H1 (cell line): ENCODE measurements around the gene MASP1. TPM values are rescaled to one million over a fixed set of nuclear protein-coding genes. Genes with fewer than 3 reads are reported as not detected.

Experiments used
- CTCF ChIA-PET: fragments of 300-600 bp; sonication (Branson Sonifier 250); formaldehyde crosslinking; loops from one replicate; lab custom pipeline; 2021; ENCODE audit not compliant: partially characterized antibody; lab: Charles Lee
- POLR2A ChIA-PET: fragments of 300-600 bp; sonication (Branson Sonifier 250); formaldehyde crosslinking; loops from one replicate; lab custom pipeline; 2021; ENCODE audit warnings: inconsistent platforms; ENCODE audit not compliant: partially characterized antibody; lab: Charles Lee
- DNase-seq, 2 experiments: peaks; one replicate each; pipeline versions ENCODE4 v3.0.0 to v3.0.0-alpha.2; 2010 to 2022; ENCODE audit warnings: low spot score in 2 of 2, low read depth in 1 of 2, mixed read lengths in 1 of 2
- FAIRE-seq: peaks from 2 replicates; lab custom pipeline; 2011; peaks lifted over from hg19 to GRCh38; lab: Jason Lieb, UNC
- H2AFZ ChIP-seq: 2 replicates; pipeline ENCODE4 v1.8.1; 2012; ENCODE audit warnings: low read length, inconsistent platforms
- H2AK5ac ChIP-seq: 2 replicates; pipeline ENCODE4 v1.6.1; 2013; ENCODE audit warnings: low read depth, low read length
- H2BK120ac ChIP-seq: replicated peaks from 2 replicates; pipeline ENCODE3; 2013; ENCODE audit warnings: low read depth, low read length, inconsistent platforms
- H2BK12ac ChIP-seq: 2 replicates; pipeline ENCODE4 v1.6.1; 2013; ENCODE audit warnings: low read depth, low read length
- H2BK15ac ChIP-seq: 2 replicates; pipeline ENCODE4 v1.6.1; 2013; ENCODE audit warnings: low read length
- H2BK20ac ChIP-seq: 2 replicates; pipeline ENCODE4 v1.6.1; 2013; ENCODE audit warnings: low read length
- H2BK5ac ChIP-seq: 2 replicates; pipeline ENCODE4 v1.6.1; 2013; ENCODE audit warnings: low read depth, low read length
- H3K14ac ChIP-seq: 2 replicates; pipeline ENCODE4 v1.6.1; 2013; ENCODE audit warnings: inconsistent platforms; ENCODE audit not compliant: insufficient read length
- H3K18ac ChIP-seq: 2 replicates; pipeline ENCODE4 v1.6.1; 2013; ENCODE audit warnings: low read length; ENCODE audit errors: extremely low read depth
- H3K23ac ChIP-seq: 2 replicates; pipeline ENCODE4 v1.6.1; 2013; ENCODE audit warnings: inconsistent platforms; ENCODE audit not compliant: insufficient read length
- H3K23me2 ChIP-seq: 2 replicates; pipeline ENCODE4 v1.6.1; 2013; ENCODE audit warnings: low read depth, low read length
- H3K27ac ChIP-seq: 2 replicates; pipeline ENCODE4 v1.6.1; 2011; ENCODE audit warnings: low read depth, low read length, inconsistent platforms
- H3K27me3 ChIP-seq, 4 experiments: replicated peaks in 1 of 4; 1 replicate in 1 of 4; 2 replicates in 3 of 4; pipeline versions ENCODE4 v1.6.1 to v1.8.1; 2011 to 2013; ENCODE audit warnings: low read length in 3 of 4, mild to moderate bottlenecking in 3 of 4, inconsistent platforms in 2 of 4, mixed read lengths in 2 of 4, moderate library complexity in 1 of 4; ENCODE audit not compliant: control insufficient read depth in 3 of 4, insufficient read depth in 3 of 4; ENCODE audit errors: extremely low read depth in 1 of 4
- H3K36me3 ChIP-seq, 4 experiments: 2 replicates each; pipeline versions ENCODE4 v1.6.1 to v1.8.1; 2011 to 2013; ENCODE audit warnings: mild to moderate bottlenecking in 4 of 4, low read length in 3 of 4, moderate library complexity in 2 of 4, control low read depth in 1 of 4, inconsistent platforms in 1 of 4; ENCODE audit not compliant: insufficient read depth in 4 of 4, control insufficient read depth in 2 of 4
- H3K4ac ChIP-seq: replicated peaks from 2 replicates; pipeline ENCODE3; 2013; ENCODE audit warnings: low read length, low read depth, mixed read lengths, inconsistent platforms; ENCODE audit not compliant: insufficient read length
- H3K4me1 ChIP-seq, 4 experiments: replicated peaks in 1 of 4; 1 replicate in 1 of 4; 2 replicates in 3 of 4; pipeline versions ENCODE4 v1.6.1 to v1.8.1; 2011 to 2013; ENCODE audit warnings: low read length in 3 of 4, inconsistent platforms in 2 of 4, mixed read lengths in 1 of 4; ENCODE audit not compliant: insufficient read depth in 4 of 4, control insufficient read depth in 3 of 4
- H3K4me2 ChIP-seq, 2 experiments: 2 replicates each; pipeline versions ENCODE4 v1.6.1 to v1.8.1; 2011 to 2013; ENCODE audit warnings: low read depth in 2 of 2, low read length in 2 of 2, control low read depth in 1 of 2, inconsistent platforms in 1 of 2, mild to moderate bottlenecking in 1 of 2; ENCODE audit not compliant: insufficient read depth in 1 of 2
- H3K4me3 ChIP-seq, 4 experiments: fragments of 200-600, 300-600 bp in 1 of 4; sonication (generic), shearing (Covaris generic), sonication (Bioruptor Twin) in 1 of 4; 2 replicates each; pipeline versions ENCODE4 v1.5.1 to v1.8.1; 2011 to 2016; ENCODE audit warnings: low read length in 4 of 4, low read depth in 3 of 4, control low read depth in 2 of 4, inconsistent platforms in 2 of 4, mild to moderate bottlenecking in 2 of 4, mixed read lengths in 1 of 4, moderate library complexity in 1 of 4; ENCODE audit not compliant: insufficient read depth in 2 of 4; ENCODE audit errors: extremely low read depth in 1 of 4
- H3K56ac ChIP-seq: replicated peaks from 2 replicates; pipeline ENCODE3; 2013; ENCODE audit warnings: low read depth, mild to moderate bottlenecking, mixed read lengths, low read length, inconsistent platforms; ENCODE audit not compliant: insufficient read length
- H3K79me1 ChIP-seq: 2 replicates; pipeline ENCODE4 v1.6.1; 2013; ENCODE audit warnings: low read depth, low read length, control low read depth
- H3K79me2 ChIP-seq, 2 experiments: 2 replicates each; pipeline versions ENCODE4 v1.6.1 to v1.8.1; 2012 to 2013; ENCODE audit warnings: low read length in 2 of 2, mild to moderate bottlenecking in 2 of 2, inconsistent platforms in 1 of 2; ENCODE audit not compliant: insufficient read depth in 2 of 2, control insufficient read depth in 1 of 2
- H3K9ac ChIP-seq, 4 experiments: replicated peaks in 1 of 4; 1 replicate in 1 of 4; 2 replicates in 3 of 4; pipeline versions ENCODE4 v1.6.1 to v1.8.1; 2011 to 2013; ENCODE audit warnings: low read depth in 3 of 4, low read length in 3 of 4, control low read depth in 2 of 4, mild to moderate bottlenecking in 2 of 4, moderate library complexity in 2 of 4, inconsistent platforms in 1 of 4; ENCODE audit errors: extremely low read depth in 1 of 4
- H3K9me3 ChIP-seq, 2 experiments: 2 replicates each; pipeline versions ENCODE4 v1.6.1 to v1.8.1; 2012 to 2013; ENCODE audit warnings: mild to moderate bottlenecking in 2 of 2, moderate library complexity in 2 of 2, control low read depth in 1 of 2, inconsistent platforms in 1 of 2, low read depth in 1 of 2, low read length in 1 of 2, mixed read lengths in 1 of 2; ENCODE audit not compliant: insufficient read depth in 2 of 2
- H4K20me1 ChIP-seq, 2 experiments: replicated peaks in 1 of 2; 2 replicates each; pipeline versions ENCODE3 to v1.8.1; 2011 to 2013; ENCODE audit warnings: inconsistent platforms in 2 of 2, low read length in 2 of 2, mild to moderate bottlenecking in 1 of 2; ENCODE audit not compliant: insufficient read depth in 2 of 2, control insufficient read depth in 1 of 2
- H4K5ac ChIP-seq: 2 replicates; pipeline ENCODE4 v1.6.1; 2013; ENCODE audit warnings: low read length, low read depth, mixed read lengths, inconsistent platforms; ENCODE audit not compliant: insufficient read length
- H4K8ac ChIP-seq: 2 replicates; pipeline ENCODE4 v1.8.0; 2013; ENCODE audit warnings: mild to moderate bottlenecking, moderate library complexity, low read length, inconsistent platforms; ENCODE audit not compliant: insufficient read depth; ENCODE audit errors: extremely low read depth
- H4K91ac ChIP-seq: replicated peaks from 2 replicates; pipeline ENCODE3; 2013; ENCODE audit warnings: low read length, mixed read lengths, inconsistent platforms; ENCODE audit not compliant: insufficient read length
- KDM1A ChIP-seq: fragments of 200-600, 300-600 bp; sonication (generic); IDR thresholded peaks from 2 replicates; pipeline ENCODE4 v1.7.1; 2016; ENCODE audit warnings: mild to moderate bottlenecking, low read length, borderline replicate concordance
- WGBS, 2 experiments: shearing (Covaris generic) in 1 of 2; methylation state at CpG; one replicate each; pipeline versions ENCODE4 v1.1.6 to v1.1.7; 2013 to 2015; ENCODE audit warnings: low lambda C conversion rate in 2 of 2, mixed read lengths in 2 of 2, inconsistent platforms in 1 of 2, low coverage in 1 of 2, missing lambda C conversion rate in 1 of 2; ENCODE audit not compliant: insufficient replicate concordance in 2 of 2, insufficient coverage in 1 of 2, insufficient read length in 1 of 2; ENCODE audit errors: extremely low coverage in 1 of 2, missing lambda C conversion rate in 1 of 2; 5-methylcytosine and 5-hydroxymethylcytosine counted together
- polyA plus RNA-seq, 7 experiments: library from polyadenylated mRNA; depleted of rRNA in 3 of 7; stranded (reverse) in 5 of 7; unstranded in 2 of 7; fragments of >200 nt in 5 of 7; fragments of 200-250 nt in 2 of 7; gene quantifications; 1 replicate in 5 of 7; 2 replicates in 1 of 7; 4 replicates in 1 of 7; pipeline versions ENCODE4 v1.2.1 to v1.2.3, GENCODE V29; 2011 to 2013; ENCODE audit warnings: missing spikeins in 2 of 7, mixed read lengths in 2 of 7
- total RNA-seq: library from RNA; stranded (reverse); fragmentation: NEBNext Ultra II Directional; extraction: Animal tissue kit (Norgen Biotek cat#: 25700); gene quantifications from 2 replicates; pipeline ENCODE4 v1.2.1, GENCODE V29; 2021

Gene MASP1
- total and polyA plus RNA-seq, 2 of the 8 experiments (the other 6 are each of a cell fraction or from before 2014, with no cell fraction given): 2.7 to 3.5 TPM

DNA sequence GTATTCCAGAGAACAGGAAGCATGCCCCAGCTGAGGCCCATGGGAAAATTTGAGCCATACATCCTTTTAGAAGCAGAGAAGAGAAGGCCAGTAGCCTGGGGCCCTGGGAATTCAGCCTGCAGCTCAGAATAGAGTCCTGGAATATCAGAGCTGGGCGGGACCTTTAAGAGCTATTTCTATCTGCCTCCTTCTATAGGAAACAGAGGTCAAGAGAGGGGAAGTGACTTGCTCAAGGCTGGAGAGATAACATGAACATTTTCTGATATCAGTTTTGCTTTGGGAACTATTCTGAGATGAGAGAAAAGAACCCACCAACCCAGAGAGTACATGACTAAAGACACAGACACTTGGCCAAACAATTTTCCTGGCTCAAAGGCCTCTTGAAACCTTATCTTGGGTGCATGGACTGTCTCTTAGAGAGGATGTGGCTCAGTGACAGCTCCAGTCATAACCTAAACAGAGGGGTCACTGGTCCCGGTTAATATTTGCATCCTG lies 26.0 kb downstream of the MASP1 start:
- Histone ChIP-seq H2BK5ac (no peak overlapping the region), H4K91ac (no peak overlapping the region), H3K79me2 (no peaks in the 10 kb centered on the region), H3K27ac (no peak overlapping the region), H3K4me3 (no peak overlapping the region), H2BK15ac (no peak overlapping the region), H2AFZ (no peak overlapping the region), H3K9me3 (peaks cover 7 to 9% of the 10 kb centered on the region in 2 experiments; a peak in 3 of 4 replicates), H3K36me3 (no peaks in the 10 kb centered on the region), H3K79me1 (no peaks in the 10 kb centered on the region), H4K8ac (no peak overlapping the region), H2BK120ac (no peak overlapping the region), H3K14ac (no peak overlapping the region), H3K23ac (no peak overlapping the region), H3K4me1 (no peaks in the 10 kb centered on the region), H3K23me2 (no peaks in the 10 kb centered on the region), H2AK5ac (no peak overlapping the region), H3K4ac (no peak overlapping the region), H2BK20ac (no peak overlapping the region), H4K5ac (no peak overlapping the region), H2BK12ac (no peak overlapping the region), H3K27me3 (no peaks in the 10 kb centered on the region), H3K9ac (no peak overlapping the region), H3K18ac (no peak overlapping the region), H3K4me2 (no peak overlapping the region), H3K56ac (no peak overlapping the region), H4K20me1 (no peaks in the 10 kb centered on the region)
- FAIRE-seq: no peak
- TF ChIP-seq KDM1A: no peak
- POLR2A ChIA-PET: interaction anchor here (0.6 to 1.9 kb wide), 3 partner anchors 9 to 16 kb away, joined by 3 to 5 read pairs (median 5); no protein-coding TSS in a partner anchor
- no peak for DNase-seq
- 85% methylated on average over 2 of the region's 2 CpGs; no CpG with 5 or more reads in 1 of the 2 experiments for WGBS, 2 experiments
- CTCF ChIA-PET: interaction anchor here (0.9 to 4.3 kb wide), 10 partner anchors 9 to 165 kb away, joined by 3 to 23 read pairs (median 4); partner anchors contain the start of gene MASP1
